Uterus (tissue), 4 donors: ENCODE measurements around the gene GNG12. TPM values are rescaled to one million over a fixed set of nuclear protein-coding genes. Genes with fewer than 3 reads are reported as not detected.

ENCODE experiments used
- DNase-seq, 2 donors: peaks; one replicate each; pipeline ENCODE4 v3.0.0-alpha.2; 2019 to 2020
- H3K27ac ChIP-seq, 2 donors: fragments of 200-600 bp; sonication (generic); 1 replicate in 1 of 2; 2 replicates in 1 of 2; pipeline ENCODE4 v1.5.1; 2016 to 2018
- H3K27me3 ChIP-seq, 2 donors: fragments of 200-600 bp; sonication (generic); one replicate each; pipeline ENCODE4 v1.5.1; 2018 to 2019; ENCODE audit warnings: control low read depth in 1 of 2
- H3K36me3 ChIP-seq, 2 donors: fragments of 200-600 bp; sonication (generic); one replicate each; pipeline ENCODE4 v1.5.1; 2019; ENCODE audit warnings: control low read depth in 1 of 2
- H3K4me1 ChIP-seq, 2 donors: fragments of 200-600 bp; sonication (generic); one replicate each; pipeline ENCODE4 v1.5.1; 2018 to 2019; ENCODE audit warnings: control low read depth in 1 of 2
- H3K4me3 ChIP-seq, 2 donors: fragments of 200-600 bp; sonication (generic); 1 replicate in 1 of 2; 2 replicates in 1 of 2; pipeline ENCODE4 v1.5.1; 2018 to 2019; ENCODE audit warnings: mild to moderate bottlenecking in 1 of 2
- H3K9me3 ChIP-seq, 2 donors: fragments of 200-600 bp; sonication (generic); one replicate each; pipeline ENCODE4 v1.5.1; 2019; ENCODE audit warnings: control low read depth in 1 of 2
- POLR2A ChIP-seq, 2 donors: fragments of 450-650 bp; IDR thresholded peaks; one replicate each; pipeline ENCODE4 v1.6.1; 2016; ENCODE audit warnings: antibody characterized with exemption in 2 of 2, mild to moderate bottlenecking in 1 of 2, moderate library complexity in 1 of 2
- intact Hi-C: fragments of 100-400 bp; cut with DNase I; formaldehyde crosslinking; loops from one replicate; pipeline ENCODE4 v1.15.1; 2023; ENCODE audit warnings: low total_unique reads
- total RNA-seq, 4 donors: library from RNA; depleted of rRNA in 3 of 4; stranded (reverse); fragments of >200 nt in 3 of 4; gene quantifications; one replicate each; pipeline versions ENCODE4 v1.1.0 to v1.2.4, GENCODE V29; 2014 to 2023
- TF ChIP-seq, protein P1 (sequence below), 4 experiments: fragments of 200-600 bp in 2 of 4; fragments of 450-650 bp in 2 of 4; sonication (generic) in 2 of 4; IDR thresholded peaks; one replicate each; pipeline ENCODE4 v1.5.1; 2016 to 2019; ENCODE audit warnings: antibody characterized with exemption in 4 of 4, mild to moderate bottlenecking in 2 of 4, moderate library complexity in 1 of 4
- donor health status: DM: yes; HTN: yes; CAD: no.

Gene GNG12
- total RNA-seq, 4 donors from 2014 or later: 45.3 to 179 (median 120) TPM

DNA sequence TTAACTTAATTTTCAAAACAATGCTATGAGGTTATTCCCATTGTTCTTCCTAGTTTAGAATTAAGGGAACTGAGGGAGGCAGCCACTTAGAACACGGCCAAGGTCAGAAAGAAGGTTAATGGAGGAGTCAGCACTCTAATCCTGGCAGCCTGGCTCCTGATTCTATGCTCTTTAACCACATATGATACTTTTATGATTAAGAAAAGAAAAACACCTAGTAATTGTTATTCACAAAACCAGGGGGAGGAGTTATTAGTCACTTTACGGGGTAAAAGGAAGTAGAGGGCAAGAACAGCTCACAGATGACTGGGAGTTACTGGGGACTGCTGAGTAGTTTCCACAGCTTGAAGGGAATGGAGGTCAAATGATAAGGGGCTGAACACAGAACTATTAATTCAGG lies 109.6 kb downstream of the GNG12 start:
- TF ChIP-seq POLR2A (IDR thresholded peaks at IDR 0.05): no peak
- TF ChIP-seq, protein P1, sequence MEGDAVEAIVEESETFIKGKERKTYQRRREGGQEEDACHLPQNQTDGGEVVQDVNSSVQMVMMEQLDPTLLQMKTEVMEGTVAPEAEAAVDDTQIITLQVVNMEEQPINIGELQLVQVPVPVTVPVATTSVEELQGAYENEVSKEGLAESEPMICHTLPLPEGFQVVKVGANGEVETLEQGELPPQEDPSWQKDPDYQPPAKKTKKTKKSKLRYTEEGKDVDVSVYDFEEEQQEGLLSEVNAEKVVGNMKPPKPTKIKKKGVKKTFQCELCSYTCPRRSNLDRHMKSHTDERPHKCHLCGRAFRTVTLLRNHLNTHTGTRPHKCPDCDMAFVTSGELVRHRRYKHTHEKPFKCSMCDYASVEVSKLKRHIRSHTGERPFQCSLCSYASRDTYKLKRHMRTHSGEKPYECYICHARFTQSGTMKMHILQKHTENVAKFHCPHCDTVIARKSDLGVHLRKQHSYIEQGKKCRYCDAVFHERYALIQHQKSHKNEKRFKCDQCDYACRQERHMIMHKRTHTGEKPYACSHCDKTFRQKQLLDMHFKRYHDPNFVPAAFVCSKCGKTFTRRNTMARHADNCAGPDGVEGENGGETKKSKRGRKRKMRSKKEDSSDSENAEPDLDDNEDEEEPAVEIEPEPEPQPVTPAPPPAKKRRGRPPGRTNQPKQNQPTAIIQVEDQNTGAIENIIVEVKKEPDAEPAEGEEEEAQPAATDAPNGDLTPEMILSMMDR (IDR thresholded peaks at IDR 0.05): no peak
- H3K4me3 ChIP-seq: no peak overlapping the region
- H3K36me3 ChIP-seq: no peaks in the 10 kb centered on the region
- H3K27ac ChIP-seq: peak overlapping the region; percentile 33 to 49
- no peak for DNase-seq
- H3K4me1 ChIP-seq: peaks cover 0 to 6% of the 10 kb centered on the region in 2 donors
- no peaks in the 10 kb centered on the region for H3K9me3 ChIP-seq
- H3K27me3 ChIP-seq: no peaks in the 10 kb centered on the region
- intact Hi-C loops: no loop called here

DNA sequence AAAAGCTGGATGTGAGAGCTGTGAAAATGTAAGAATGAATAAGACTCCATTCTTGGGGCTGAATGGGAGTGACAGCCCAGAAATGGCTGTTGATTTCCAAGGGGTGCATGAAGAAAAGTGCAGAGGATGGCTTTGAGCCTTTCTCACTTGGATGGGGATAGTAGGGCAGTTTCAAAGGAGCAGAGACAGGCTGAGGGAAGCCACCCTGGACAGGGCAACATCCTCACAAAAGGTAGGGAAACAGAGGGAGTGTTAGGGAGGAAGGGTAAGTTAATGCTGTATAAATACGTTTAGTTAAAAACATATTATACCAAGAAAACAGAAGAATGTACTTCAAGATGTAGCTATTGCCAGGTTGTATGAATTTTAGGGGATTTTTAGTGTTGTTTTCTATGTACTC lies 110.1 kb downstream of the GNG12 start:
- no peak for DNase-seq
- H3K4me3 ChIP-seq: no peak overlapping the region
- intact Hi-C loops: no loop called here
- H3K27me3 ChIP-seq: no peaks in the 10 kb centered on the region
- H3K4me1 ChIP-seq: peaks cover 0 to 6% of the 10 kb centered on the region in 2 donors
- no peaks in the 10 kb centered on the region for H3K36me3 ChIP-seq
- H3K9me3 ChIP-seq: no peaks in the 10 kb centered on the region
- H3K27ac ChIP-seq: peak overlapping the region in 1 of 2 donors; percentile 33
- TF ChIP-seq POLR2A (IDR thresholded peaks at IDR 0.05): no peak
- TF ChIP-seq, protein P1 (IDR thresholded peaks at IDR 0.05): no peak

DNA sequence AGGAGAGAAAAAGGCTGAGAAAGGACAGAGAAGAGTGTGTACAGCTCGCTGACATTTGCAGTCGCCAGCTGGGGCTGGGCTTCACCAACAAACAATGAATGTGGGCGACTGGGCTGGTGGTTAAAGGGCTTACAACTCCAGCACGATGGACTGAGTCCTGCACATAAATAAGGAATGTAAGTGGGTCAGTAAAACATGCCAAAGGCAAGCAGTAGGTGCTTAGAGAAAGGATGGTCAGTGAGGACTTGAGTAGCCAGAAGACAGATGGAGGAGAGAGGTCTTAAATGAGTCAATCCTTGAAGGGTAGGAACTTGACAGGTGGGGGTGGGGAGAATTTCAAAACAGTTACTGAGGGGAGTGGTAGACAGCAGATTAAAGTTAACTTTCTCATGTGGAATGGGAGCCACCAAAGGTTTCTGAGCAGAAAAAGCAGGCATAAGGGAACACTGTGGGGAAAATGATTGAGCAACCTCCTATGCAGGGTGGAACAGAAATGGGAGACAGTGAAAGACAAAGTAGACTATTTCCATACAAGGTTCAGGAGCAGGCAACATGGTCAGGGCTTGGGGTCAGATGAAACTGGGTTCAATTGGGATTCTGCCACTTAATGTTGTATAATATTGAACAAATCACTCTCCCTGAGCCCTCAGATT lies 110.8 kb downstream of the GNG12 start:
- H3K4me3 ChIP-seq: no peak overlapping the region
- peak overlapping the region; percentile 17 to 24 for H3K27ac ChIP-seq
- no peaks in the 10 kb centered on the region for H3K9me3 ChIP-seq
- H3K36me3 ChIP-seq: no peaks in the 10 kb centered on the region
- intact Hi-C loops: no loop called here
- no peaks in the 10 kb centered on the region for H3K27me3 ChIP-seq
- no peak for DNase-seq
- TF ChIP-seq, protein P1 (IDR thresholded peaks at IDR 0.05): no peak
- no peak for TF ChIP-seq POLR2A (IDR thresholded peaks at IDR 0.05)
- peaks cover 0 to 11% of the 10 kb centered on the region in 2 donors for H3K4me1 ChIP-seq

DNA sequence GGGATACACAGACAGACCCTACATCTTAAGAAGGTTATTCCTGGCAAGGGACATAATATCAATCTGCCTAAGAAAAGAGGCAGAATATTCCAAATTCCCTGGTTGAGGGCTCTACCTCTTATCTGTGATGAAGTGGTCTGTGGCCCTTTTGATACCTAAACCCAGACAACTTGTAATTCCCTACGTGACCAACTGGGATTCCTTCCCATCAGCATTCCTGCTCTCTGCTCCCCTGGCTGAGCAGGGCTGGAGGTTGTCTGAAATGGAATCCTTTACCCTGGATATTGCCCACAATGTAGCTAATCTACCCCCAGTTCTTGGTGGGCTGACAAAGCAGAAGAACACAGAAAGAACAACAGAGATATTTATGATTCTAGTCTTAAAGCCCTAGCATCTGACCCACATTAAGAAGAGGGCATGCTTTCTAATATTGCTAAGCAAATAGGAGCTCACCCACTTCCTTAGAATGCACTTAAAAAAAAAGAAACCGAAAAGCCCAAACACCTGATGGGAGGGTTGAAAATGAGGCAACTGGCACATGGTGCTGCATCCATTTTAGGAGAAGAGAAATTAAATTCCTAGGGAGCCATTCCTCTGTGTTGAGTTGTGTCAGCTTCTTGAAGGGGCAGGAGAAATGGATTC lies 111.5 kb downstream of the GNG12 start:
- intact Hi-C loops: no loop called here
- H3K27ac ChIP-seq: peak overlapping the region; percentile 17 to 24
- H3K9me3 ChIP-seq: no peaks in the 10 kb centered on the region
- H3K4me3 ChIP-seq: no peak overlapping the region
- H3K36me3 ChIP-seq: no peaks in the 10 kb centered on the region
- H3K27me3 ChIP-seq: no peaks in the 10 kb centered on the region
- DNase-seq: no peak
- no peak for TF ChIP-seq POLR2A (IDR thresholded peaks at IDR 0.05)
- TF ChIP-seq, protein P1 (IDR thresholded peaks at IDR 0.05): no peak
- H3K4me1 ChIP-seq: peaks cover 0 to 17% of the 10 kb centered on the region in 2 donors

DNA sequence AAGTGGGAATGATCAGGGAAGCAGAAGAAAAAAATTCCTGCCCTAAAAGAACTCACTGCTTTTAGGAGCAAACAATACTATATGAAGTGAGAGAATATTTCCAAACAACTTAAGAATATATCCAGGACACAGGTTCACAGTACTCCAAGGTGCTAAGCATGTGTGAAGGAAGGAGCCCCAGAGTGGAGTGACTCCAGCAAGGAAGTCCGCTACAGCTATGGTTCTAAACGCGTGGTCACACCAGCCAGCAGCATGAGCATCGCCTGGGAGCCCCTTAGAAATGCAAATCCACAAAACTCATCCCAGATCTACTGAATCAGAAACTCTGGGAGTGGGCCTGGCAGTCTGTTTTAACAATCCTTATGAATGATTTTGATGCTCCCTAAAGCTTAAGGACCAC lies 112.2 kb downstream of the GNG12 start:
- H3K4me3 ChIP-seq: no peak overlapping the region
- H3K4me1 ChIP-seq: peaks cover 0 to 17% of the 10 kb centered on the region in 2 donors

More for the DNA sequence above, 112.2 kb downstream of the GNG12 start:
- Histone ChIP-seq H3K27me3 (no peaks in the 10 kb centered on the region), H3K27ac (no peak overlapping the region), H3K9me3 (no peaks in the 10 kb centered on the region), H3K36me3 (no peaks in the 10 kb centered on the region)
- DNase-seq: no peak
- intact Hi-C loops: no loop called here
- TF ChIP-seq POLR2A (IDR thresholded peaks at IDR 0.05): no peak
- TF ChIP-seq, protein P1 (IDR thresholded peaks at IDR 0.05): no peak
